HG02571 (cell line): Measurements from ENCODE around the gene CPLX1.

ENCODE experiments used
- ATAC-seq: cut with Tn5 transposase; IDR thresholded peaks from one replicate; pipeline ENCODE4 v1.9.1; 2021; ENCODE audit warnings: mild to moderate bottlenecking, moderate library complexity; ENCODE audit not compliant: unreplicated experiment

CPLX1 gene

DNA sequence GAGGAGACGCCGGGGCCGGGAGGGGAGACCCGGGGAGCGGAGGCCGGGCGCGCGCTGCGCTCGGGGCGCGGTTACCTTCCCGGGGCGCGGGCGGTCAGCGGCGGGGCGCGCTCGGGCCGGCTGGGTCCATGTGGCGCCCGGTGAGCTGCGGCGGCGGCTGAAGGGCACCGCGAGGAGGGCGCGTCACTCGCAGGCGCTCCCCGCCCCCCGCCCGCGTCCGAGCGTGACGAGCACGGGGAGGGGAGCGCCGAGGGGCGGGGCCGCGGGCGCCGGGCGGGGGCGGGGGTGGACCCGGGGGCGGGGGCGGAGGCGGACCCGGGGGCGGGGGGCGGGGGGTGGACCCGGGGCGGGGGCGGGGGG, at the start of gene CPLX1:
TSS of gene CPLX1 (minus strand) at position 159 of the 360 bp plus-strand sequence. CDS start 1,607 bp downstream, outside the sequence.
- ATAC-seq, result no peak

DNA sequence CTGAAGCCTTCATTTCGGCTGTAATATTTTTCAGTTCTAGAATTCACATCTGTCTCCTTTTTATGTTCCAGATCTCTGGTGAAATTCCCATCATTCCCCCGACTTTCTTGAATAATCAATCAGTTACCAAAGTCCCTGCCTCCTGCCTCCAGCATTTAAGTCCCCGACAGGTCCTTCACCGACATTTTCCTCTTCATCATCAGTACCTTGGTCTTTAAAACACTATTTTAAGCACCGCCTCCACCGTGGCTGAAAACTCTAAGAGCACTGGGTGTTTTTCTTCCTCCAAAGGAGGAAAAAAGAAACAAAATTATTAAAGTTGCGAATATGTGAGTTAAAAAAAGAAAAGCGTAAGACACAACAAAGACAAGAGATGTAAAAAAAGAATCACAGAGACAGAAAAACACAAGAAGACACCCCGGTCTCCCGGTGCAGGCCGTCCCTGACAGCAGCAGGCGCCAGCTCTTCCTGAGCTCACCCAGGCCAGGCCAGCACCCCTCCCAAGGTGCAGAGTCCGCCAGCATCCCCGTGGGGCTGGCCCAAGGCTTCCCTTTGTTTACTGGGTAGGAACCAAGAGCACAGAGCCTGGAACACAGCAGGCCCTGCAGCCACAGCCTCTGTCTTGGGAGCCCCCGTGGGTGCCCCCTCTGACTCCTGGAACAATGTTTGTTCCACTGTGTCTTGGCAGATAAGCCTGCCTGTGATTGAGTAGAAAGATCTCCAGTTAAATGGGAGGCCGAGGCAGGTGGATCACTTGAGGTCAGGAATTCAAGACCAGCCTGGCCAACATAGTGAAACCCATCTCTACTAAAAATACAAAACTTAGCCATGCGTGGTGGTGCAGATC, 49.3 kb upstream of the CPLX1 start:
- no peak for ATAC-seq

DNA sequence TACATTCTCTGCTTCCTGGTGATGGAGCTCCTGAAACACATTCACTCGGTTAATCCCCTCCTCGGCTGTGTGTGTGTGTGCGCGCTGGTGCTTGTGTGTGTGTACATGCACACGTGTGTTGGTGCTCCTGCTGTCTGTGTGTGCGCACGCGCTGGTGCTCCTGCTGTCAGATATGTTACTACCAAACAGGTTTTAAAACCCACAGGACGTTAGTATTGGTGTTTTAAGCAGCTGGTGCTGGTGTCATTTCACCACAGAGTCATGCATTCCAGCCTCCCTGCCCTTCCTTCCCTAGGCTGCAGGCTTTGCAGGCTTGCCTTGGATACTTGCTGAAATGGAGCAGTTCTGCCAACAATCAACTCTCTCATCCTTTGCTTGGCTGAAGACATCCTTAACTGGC, 48.1 kb upstream of the CPLX1 start:
- no peak for ATAC-seq

DNA sequence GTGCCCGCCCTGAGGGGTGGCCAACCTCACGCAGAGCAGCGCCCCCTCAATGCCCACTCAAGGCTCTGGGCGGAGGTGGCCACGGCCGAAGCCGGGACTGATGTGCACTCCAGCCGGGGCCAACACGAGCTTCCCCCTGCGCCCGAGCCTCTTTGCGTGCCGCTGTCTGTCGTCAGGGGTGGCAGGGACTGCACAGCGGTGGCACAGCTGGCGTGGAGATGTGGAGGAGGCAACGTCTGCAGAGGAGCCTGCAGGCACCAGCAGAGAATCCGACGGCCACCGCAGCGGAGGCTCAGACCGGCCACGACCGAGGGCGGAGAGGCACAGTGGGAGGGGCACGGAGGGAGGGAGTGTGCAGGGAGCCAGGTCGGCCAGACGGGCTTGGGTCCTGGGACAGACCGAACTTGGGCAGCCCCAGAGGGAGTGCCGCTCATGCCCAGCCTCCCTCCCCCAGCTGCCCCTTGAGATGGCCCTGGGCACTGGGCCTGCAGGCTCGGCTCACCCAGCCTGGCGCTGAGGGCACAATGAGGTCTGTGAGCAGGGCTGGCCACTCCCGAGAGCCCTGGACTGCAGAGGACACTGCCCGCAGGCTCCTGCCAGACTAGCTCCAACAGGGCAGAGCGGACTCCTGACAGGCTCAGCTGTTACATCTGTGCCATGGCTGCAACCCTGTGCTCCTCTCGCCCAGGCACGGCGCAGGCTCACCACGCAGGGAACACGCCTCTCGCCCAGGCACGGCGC, 46.5 kb upstream of the CPLX1 start:
- ATAC-seq, result no peak

DNA sequence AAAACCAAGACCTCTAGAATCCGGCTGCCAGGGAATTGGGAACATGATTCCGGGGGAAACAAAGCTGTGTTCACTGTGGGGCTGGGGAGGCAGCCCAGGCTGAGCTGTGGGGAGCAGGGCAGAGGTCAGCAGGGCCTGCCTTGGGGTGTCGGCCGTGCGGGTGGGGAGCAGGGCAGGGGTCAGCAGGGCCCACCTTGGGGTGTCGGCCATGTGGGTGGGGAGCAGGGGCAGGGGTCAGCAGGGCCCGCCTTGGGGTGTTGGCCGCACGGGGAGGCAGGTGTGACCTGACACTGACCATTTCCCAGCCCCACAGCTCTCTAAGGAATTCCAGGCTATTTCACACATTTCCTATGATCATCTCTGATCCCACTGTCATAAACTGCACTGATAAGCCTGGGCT, 45.6 kb upstream of the CPLX1 start:
- ATAC-seq, result no peak

DNA sequence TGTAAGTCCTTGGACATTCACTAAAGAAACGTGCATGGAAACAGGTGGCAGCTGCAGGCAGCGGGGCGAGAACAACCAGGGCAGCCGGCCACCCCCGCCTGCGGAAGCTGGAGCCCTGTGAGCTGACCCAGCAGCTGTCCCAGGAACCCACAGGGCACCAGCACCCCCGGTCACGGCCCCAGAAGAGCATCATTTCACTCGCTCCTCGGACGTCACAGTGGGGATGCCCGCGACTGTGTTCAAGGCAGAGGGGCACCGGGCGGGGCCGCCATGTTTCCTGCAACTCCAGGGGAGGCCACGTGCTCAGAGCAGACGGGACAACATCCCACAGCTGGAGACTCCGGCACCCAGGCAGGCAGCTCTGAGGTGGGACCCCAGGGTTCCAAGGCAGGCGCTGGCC, 45.0 kb upstream of the CPLX1 start:
- no peak for ATAC-seq

DNA sequence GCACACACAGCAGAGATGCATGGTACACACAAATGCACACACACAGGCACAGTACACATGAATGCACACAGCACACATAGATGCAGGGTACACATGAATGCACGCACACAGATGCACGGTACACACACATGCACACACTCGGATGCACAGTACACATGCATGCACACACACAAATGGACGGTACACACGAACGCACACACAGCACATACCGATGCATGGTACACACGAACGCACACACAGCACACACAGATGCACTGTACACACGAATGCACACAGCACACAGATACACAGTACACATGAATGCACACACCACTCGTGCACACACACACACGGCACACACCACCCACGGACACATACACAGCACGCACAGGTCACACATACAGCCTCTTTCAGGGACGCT, 43.8 kb upstream of the CPLX1 start:
- no peak for ATAC-seq

DNA sequence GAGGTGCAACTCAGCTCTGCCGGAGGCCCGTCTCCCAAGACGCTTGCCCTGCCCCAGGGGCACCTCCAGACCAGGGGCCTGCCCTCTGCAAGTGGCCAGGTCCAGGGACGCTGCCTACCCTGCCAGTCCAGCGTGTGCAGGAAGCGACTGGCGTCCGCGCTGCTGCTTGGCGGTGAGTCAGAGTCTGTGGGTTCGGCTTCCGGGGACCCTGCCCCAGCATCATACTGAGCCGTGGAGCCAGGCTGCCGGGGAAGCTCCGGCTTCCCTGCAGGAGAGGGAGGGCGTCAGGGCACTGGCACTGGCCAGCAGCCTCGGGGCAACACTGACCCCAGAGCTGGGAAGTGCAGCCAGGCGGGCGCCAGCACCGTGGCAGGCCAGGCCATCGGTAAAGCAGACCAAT, 42.5 kb upstream of the CPLX1 start:
- no peak for ATAC-seq

DNA sequence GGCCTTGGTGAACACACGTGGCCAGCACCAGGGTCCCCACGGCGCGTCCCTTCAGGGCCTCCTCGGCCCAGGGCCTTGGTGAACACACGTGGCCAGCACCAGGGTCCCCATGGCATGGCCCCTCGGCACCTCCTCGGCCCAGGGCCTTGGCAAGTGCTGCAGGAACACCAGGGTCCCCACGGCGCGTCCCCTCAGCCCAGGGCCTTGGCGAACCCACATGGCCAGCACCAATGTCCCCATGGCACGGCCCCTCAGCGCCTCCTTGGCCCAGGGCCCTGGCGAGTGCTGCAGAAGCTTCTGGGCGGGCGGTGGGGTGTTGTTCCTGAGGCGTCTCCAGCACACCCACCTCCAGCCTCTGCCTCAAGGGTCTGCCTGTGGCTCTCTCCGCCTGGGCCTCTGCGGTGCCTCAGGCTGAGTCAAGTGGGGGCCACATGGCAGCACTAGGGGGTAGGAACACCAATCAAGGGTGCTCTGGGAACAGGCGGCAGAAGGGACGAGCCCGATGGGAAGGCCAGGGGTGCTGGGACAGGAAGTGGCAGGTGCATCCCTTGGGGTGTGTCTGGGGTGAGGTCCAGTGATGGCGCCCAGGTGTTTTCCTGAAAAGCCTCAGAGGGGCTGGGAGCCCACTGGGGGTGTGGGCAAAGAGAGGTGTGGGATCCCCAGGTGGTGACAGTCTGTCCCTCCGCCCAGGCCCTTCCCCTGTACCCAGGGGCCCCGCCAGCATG, 41.8 kb upstream of the CPLX1 start:
- no peak for ATAC-seq

DNA sequence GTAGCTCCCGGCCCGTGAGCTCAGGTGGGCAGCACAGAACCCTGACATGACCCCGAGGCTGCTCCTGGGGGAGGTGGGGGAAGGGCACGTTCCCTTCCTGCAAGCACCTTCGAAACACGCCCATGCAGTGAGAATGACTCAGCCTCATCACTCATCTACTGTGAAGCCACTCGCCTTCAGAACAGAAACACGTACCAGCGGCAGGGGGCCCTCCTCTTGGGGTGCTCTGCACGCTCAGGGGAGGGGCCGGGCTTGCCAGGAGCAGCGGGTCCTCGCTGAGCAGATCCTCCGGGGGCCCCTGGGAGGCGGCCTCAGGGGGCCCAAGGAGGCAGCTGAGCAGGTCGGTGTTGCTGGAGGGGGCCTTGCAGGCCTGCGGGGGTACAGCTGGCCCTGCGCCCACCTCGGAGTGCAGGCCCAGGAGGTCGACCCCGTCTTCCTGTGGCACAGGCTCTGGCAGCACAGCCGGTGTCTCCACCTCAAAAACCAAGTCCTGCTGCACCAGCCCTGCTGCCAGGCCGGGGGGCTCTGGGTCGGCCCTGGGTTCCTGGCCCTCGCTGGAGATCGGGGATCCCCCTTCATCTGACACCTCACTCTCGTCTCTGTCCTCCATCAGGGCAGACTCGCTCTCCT, 40.9 kb upstream of the CPLX1 start:
- no peak for ATAC-seq

DNA sequence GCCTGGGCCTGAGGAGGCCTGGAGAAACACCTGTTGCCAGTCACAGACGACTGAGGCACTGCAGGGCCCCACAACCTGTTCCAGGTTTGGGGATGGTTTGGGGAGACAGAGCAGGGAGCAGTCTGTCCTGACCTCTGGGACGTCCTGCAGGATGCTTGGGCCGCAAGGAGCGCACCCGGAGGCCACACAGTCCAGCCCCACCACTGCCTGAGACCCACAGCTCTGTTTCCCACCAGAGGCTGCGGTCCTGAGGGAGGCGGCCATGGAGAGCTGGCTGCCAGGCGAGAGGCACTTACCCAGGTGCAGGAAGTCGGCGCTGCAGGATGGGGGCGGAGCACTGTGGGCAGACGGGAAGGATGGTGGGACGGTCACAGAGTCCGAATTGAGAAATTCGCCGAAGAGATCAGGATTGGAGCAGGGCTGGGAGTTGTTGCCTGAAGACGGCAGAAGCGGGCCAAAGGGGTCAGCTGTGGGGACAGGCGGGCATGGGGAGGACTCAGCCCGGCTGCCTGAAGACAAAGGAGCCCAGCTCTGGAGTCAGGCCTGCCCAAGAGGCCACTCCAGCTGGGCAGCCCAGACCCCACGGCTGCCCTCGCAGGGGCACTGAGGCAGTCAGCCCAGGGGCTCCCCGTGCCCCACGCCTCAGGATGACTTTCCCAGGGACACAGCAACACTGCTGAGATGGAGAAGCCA, 40.3 kb upstream of the CPLX1 start:
- ATAC-seq, result no peak

DNA sequence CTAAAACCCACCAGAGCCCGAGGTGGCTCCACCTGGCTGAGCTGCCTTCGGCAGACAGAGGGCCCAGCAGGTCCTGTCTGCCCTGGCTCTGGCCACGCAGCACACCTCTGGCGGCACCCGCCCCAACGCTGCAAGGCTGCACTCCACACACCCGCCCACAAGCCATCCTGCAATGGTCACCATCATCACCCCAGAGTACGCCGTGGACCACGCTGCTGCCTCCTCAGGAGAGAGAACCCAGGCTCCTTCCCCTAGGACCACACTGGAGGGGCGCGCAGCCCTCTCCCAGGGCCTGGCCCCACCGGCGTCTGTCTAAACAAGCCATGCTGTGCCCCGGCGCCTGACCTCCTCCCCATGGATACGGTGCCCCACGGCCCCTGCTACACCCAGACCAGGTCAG, 39.6 kb upstream of the CPLX1 start:
- ATAC-seq, result no peak

DNA sequence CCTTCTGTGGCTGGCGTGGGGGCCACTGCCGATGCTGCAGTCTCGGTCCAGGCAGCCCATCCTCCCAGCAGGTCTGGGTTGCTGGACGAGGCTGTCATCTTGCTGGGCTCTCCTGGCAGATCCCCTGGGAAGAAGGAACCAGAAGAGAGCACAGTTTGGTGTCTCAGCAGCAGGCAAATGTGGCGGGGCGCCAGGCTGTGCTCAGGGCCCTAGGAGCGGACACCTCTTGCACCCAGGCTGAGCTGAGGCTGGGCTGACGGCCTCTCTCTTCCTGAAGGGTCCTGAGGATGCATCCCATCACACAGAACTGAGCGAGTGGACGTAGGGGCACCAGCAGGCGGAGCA, 39.2 kb upstream of the CPLX1 start:
- no peak for ATAC-seq

DNA sequence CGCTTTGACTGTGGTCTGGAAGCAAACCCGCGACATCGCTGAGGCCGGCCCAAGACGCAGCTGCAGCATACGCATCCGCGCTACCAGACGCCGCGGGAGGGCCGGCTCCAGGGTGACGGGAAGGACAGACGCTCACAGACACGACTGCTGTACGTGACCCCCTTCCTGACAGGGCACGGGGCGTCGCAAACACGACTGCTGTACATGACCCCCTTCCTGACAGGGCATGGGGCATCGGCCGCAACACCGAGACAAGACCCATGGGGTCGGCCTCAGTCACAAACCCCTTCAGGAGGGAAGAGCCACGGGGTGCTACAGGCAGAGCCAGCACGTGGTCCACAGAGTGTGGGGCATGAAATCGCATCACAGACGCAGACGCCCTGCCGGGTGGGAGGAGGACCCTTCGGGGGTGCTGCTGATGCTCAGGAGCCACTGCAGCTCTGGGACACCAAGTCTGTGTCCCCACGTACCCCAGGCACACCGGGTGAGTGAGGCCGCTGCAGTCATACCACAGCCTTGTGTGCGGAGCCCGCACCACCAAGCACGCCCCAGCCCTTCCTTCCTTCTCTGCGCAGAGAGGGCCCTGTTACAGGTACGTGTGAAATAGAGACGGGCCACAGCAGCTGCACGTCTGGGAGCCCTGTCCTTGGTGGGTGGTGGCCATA, 38.7 kb upstream of the CPLX1 start:
- no peak for ATAC-seq

DNA sequence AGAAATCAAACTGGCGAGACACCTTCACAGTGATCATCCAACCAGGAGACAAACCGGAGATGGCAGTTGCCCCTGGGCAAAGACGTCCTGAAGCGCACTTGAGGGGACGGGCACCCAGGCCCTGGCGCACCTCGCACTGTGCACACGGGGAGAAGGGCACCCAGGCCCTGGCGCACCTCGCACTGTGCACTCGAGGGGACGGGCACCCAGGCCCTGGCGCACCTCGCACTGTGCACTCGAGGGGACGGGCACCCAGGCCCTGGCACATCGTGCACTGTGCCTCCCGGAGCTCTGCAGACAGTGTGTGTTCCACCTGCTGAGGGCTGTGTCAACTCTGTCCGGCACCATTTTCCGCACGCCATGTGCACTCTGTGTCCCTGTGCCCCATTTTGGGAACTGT, 34.6 kb upstream of the CPLX1 start:
- no peak for ATAC-seq

DNA sequence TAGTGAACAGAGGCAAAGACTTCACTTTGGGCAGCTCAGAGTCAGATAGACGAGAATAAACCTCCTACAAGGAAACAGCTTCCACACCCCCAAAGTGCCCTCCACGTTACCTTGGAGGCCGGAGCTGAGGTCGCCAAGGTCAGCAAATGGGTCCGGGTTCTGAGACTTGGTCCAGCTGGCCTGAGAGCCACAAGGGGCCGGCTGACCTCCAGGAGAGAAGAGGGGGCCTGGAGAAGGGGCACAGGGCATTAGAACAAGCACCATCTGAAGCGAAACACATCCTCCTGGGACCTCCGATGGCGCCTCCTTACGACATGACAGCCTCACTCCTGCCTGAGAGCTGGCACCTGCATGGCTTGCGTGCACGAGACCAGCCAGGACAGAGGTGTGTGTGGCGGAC, 33.6 kb upstream of the CPLX1 start:
- no peak for ATAC-seq

DNA sequence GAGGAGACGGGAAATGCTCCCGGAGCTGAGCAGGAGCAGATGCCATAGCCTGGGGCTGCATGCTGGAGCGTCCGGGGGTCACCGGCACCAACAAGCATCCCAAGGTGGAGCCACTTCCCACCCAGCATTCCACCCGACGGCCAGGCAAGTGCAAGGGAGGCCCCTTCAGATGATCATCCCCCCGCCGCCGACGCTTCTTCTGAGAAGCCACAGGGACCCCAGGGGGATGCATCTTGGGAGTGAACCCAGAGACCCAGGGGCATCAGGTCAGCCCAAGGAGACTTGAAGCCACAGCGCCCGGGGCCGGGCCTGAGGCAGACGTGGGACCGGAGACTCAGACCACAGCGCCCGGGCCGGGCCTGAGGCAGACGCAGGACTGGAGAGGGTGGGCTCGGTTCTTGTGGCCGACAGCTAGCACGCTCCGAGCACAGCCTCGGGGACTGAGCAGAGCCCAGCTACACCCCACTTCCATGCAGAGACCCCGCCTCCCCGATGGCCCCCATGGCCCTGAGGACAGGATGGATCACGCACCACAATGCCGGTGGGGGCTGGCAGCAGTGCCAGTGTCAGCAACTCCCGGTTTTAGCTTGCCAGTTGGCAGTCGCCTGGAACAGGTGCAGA, 33.0 kb upstream of the CPLX1 start:
- no peak for ATAC-seq

DNA sequence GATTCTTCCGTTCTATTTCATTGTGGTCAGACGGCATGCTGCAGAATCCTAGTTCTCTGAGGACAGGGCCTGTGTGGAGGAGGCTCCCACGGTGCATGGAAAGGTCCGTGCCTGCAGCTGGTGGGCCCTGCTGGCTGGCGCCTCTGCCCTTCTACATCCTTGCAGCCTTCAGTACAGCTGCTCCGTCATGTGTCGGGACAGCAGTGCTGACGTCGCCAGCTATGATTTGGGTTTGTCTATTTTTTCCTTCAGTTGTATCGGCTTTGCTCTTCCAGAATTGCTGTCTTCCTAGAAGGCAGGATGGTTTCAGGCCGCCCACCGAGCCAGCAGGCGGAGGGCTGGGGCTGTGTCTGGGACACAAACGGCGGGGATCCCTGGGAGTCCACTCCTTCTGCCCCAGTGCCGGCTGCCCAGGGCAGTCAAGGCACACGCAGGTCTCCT, 32.1 kb upstream of the CPLX1 start:
- ATAC-seq, result no peak

DNA sequence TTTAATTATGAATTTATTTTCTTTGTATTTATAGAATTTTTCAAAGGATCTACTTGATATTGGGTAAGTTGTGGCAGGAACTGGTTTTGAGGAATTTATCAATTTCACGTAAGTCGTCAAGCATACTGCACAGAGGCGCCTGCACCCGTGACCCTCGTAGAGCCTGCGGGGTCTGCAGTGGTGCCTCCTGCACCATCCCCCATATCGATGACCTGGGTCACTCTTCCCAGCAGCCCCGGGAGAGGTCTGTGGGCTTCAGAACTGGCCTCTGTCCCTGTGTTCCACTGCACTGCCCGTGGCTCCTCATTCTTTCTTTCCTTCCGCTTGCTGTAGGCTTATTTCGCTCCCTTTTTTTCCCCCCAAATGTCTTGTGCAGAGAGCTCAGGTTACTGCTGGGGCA, 31.5 kb upstream of the CPLX1 start:
- no peak for ATAC-seq
